K562 (cell line): Measurements from ENCODE around the gene C1orf174. TPM values are rescaled to one million over a fixed set of nuclear protein-coding genes. Genes with fewer than 3 reads are reported as not detected.

Source experiments
- ARID4B ChIP-seq: sonication (generic); formaldehyde crosslinking; IDR thresholded peaks from 2 replicates; pipeline ENCODE4 v1.8.0; 2022; ENCODE audit warnings: mild to moderate bottlenecking, missing genetic modification reagents
- ATF2 ChIP-seq: sonication (generic); formaldehyde crosslinking; IDR thresholded peaks from 2 replicates; pipeline ENCODE4 v1.8.1; 2022; ENCODE audit warnings: missing genetic modification reagents
- FIP1L1 ChIP-seq: fragments of 200-400 bp; formaldehyde crosslinking; IDR thresholded peaks from 2 replicates; pipeline ENCODE4 v1.6.1; 2018; ENCODE audit warnings: mild to moderate bottlenecking, low read depth, low read length; ENCODE audit not compliant: poor library complexity, severe bottlenecking
- GABPB1 ChIP-seq: sonication (generic); formaldehyde crosslinking; IDR thresholded peaks from 2 replicates; pipeline ENCODE4 v1.8.0; 2022; ENCODE audit warnings: mild to moderate bottlenecking, missing genetic modification reagents
- GATAD2B ChIP-seq: fragments of 450-650 bp; IDR thresholded peaks from 2 replicates; pipeline ENCODE4 v1.6.1; 2017; ENCODE audit warnings: mild to moderate bottlenecking, borderline replicate concordance
- GTF2E2 ChIP-seq: fragments of 200-800 bp; sonication (Bioruptor generic); IDR thresholded peaks from 2 replicates; pipeline ENCODE4 v1.6.1; 2016; ENCODE audit warnings: missing genetic modification characterization, missing compliant biosample characterization
- HES1 ChIP-seq: fragments of 450-650 bp; IDR thresholded peaks from 2 replicates; pipeline ENCODE4 v1.6.1; 2016; ENCODE audit warnings: low read depth, mild to moderate bottlenecking, moderate library complexity
- JUND ChIP-seq, 2 experiments: IDR thresholded peaks; 2 replicates in 1 of 2; 3 replicates in 1 of 2; pipeline ENCODE4 v1.6.1; 2011; ENCODE audit warnings: borderline replicate concordance in 2 of 2, low read depth in 2 of 2, low read length in 2 of 2, improper control_type of control experiment in 1 of 2, missing biosample characterization in 1 of 2, missing genetic modification characterization in 1 of 2, missing genetic modification reagents in 1 of 2
- NUFIP1 ChIP-seq: fragments of 450-650 bp; IDR thresholded peaks from 2 replicates; pipeline ENCODE4 v1.6.1; 2018; ENCODE audit not compliant: partially characterized antibody
- POLR2H ChIP-seq: IDR thresholded peaks from 2 replicates; pipeline ENCODE4 v1.6.1; 2016; ENCODE audit warnings: missing genetic modification characterization, low read depth, mild to moderate bottlenecking, control low read depth, missing compliant biosample characterization, moderate library complexity
- POLR3A ChIP-seq: IDR thresholded peaks from 2 replicates; pipeline ENCODE4 v1.6.1; 2011; ENCODE audit warnings: borderline replicate concordance, mild to moderate bottlenecking, moderate library complexity; ENCODE audit not compliant: insufficient read length, insufficient read depth; ENCODE audit errors: extremely low read depth
- TFAP4 ChIP-seq: sonication (generic); formaldehyde crosslinking; IDR thresholded peaks from 2 replicates; pipeline ENCODE4 v1.8.0; 2022; ENCODE audit warnings: missing genetic modification reagents, mild to moderate bottlenecking, moderate library complexity, borderline replicate concordance
- TSHZ1 ChIP-seq: fragments of 250-450 bp; sonication (Bioruptor Pico); IDR thresholded peaks from 2 replicates; pipeline ENCODE4 v1.4.0; 2020; ENCODE audit warnings: mild to moderate bottlenecking, moderate library complexity
- ZNF76 ChIP-seq: fragments of 250-450 bp; sonication (Bioruptor Pico); IDR thresholded peaks from 2 replicates; pipeline ENCODE4 v1.4.0; 2020; ENCODE audit warnings: mild to moderate bottlenecking, moderate library complexity, borderline replicate concordance
- ZNF830 ChIP-seq: fragments of 250-450 bp; sonication (Bioruptor Pico); IDR thresholded peaks from 2 replicates; pipeline ENCODE4 v1.5.0; 2021; ENCODE audit warnings: mild to moderate bottlenecking
- polyA plus RNA-seq, 8 experiments: library from polyadenylated mRNA; depleted of rRNA in 4 of 8; stranded (reverse) in 5 of 8; unstranded in 3 of 8; fragments of >200 nt; fragmentation: Nextera tagmentation in 2 of 8; fragmentation: Illumina TruSeq in 1 of 8; extraction: Ambion mirVana in 2 of 8; extraction: Trizol in 1 of 8; gene quantifications; 2 replicates each; pipeline versions ENCODE4 v1.2.1 to v1.2.3, GENCODE V29; 2011 to 2014; ENCODE audit warnings: inconsistent platforms in 1 of 8, missing spikeins in 1 of 8
- total RNA-seq, 7 experiments: library from RNA; depleted of rRNA in 6 of 7; stranded (reverse); fragments of >200 nt in 6 of 7; fragmentation: Illumina TruSeq in 2 of 7; extraction: Trizol in 2 of 7; gene quantifications; 2 replicates each; pipeline versions ENCODE4 v1.2.1 to v1.2.3, GENCODE V29; 2011 to 2021; ENCODE audit warnings: low replicate concordance in 1 of 7

Gene C1orf174
- total and polyA plus RNA-seq, 9 of the 15 experiments (the other 6 are each of a cell fraction or from before 2014, with no cell fraction given) = 38.5 to 64.9 (median 45.4) TPM

- TF ChIP-seq FIP1L1 (no peak), HES1 (no peak), JUND (IDR thresholded peaks at IDR 0.05; ENCODE audit: borderline replicate concordance, low read depth, low read length) (no peak; the same call in 1 of the 2 replicates), JUND (tag; IDR thresholded peaks at IDR 0.05; ENCODE audit: borderline replicate concordance, low read depth, low read length) (no peak; the same call in 2 of the 3 replicates), ATF2 (CRISPR knock-in tag) (no peak), POLR3A (no peak), GABPB1 (CRISPR knock-in tag) (peak; percentile 57; the same call in 1 of the 2 replicates), GATAD2B (no peak), ARID4B (peak; percentile 65; the same call in 1 of the 2 replicates), ZNF830 (CRISPR knock-in tag) (no peak), POLR2H (tag) (no peak), TSHZ1 (no peak), NUFIP1 (peak; percentile 22), ZNF76 (CRISPR knock-in tag) (no peak), GTF2E2 (tag) (no peak), TFAP4 (CRISPR knock-in tag) (peak; percentile 85)
Observed at GRCh38 chr1:3900969-3901529, 977 bp upstream of the C1orf174 start (continued).
